ENCODE data around the gene OR2T8. TPM values are rescaled to one million over a fixed set of nuclear protein-coding genes. Genes with fewer than 3 reads are reported as not detected.

The OR2T8 gene
- total RNA-seq, 1 donor: not detected

- no peak overlapping the region for H3K27ac ChIP-seq (ENCODE audit: low read depth, low read length)
- no peaks in the 10 kb centered on the region for H3K4me1 ChIP-seq (ENCODE audit: insufficient read depth, low read length)
- no peaks in the 10 kb centered on the region for H3K9me3 ChIP-seq (ENCODE audit: low read depth, low read length)
- no peak for TF ChIP-seq CTCF (IDR thresholded peaks at IDR 0.05; ENCODE audit: extremely low read depth, low read depth, low read length)
- no peak overlapping the region for H3K4me2 ChIP-seq (ENCODE audit: insufficient read depth, low read length)
- no peaks in the 10 kb centered on the region for H4K20me1 ChIP-seq (ENCODE audit: insufficient read depth, low read length)
- H3K79me2 ChIP-seq (ENCODE audit: insufficient read depth, low read length): no peaks in the 10 kb centered on the region
- no peak for DNase-seq (ENCODE audit: insufficient read length, low spot score, missing footprints)
- no peak overlapping the region for H3K4me3 ChIP-seq (ENCODE audit: insufficient read depth, low read length)
- no peak overlapping the region for H2AFZ ChIP-seq (ENCODE audit: low read length)
- no peaks in the 10 kb centered on the region for H3K36me3 ChIP-seq (ENCODE audit: insufficient read depth, low read length)
- H3K27me3 ChIP-seq (ENCODE audit: insufficient read depth, low read length): no peaks in the 10 kb centered on the region
These were observed 46.6 kb downstream of the OR2T8 start for GRCh38 chr1:247966532-247967204.

Other genes starting within 250 kb of the OR2T8 start
- not detected in 2 replicates for gene OR13G1, start 240.5 kb upstream of the OR2T8 start, total RNA-seq
- gene OR6F1, start 203.6 kb upstream of the OR2T8 start, total RNA-seq: not detected in 2 replicates
- 0.36 TPM in 1 of 2 replicates, not detected in the other for gene OR14K1, start 181.6 kb upstream of the OR2T8 start, total RNA-seq
- not detected in 2 replicates for gene OR14A2, start 172.1 kb upstream of the OR2T8 start, total RNA-seq
- not detected in 2 replicates for gene OR1C1, start 159.7 kb upstream of the OR2T8 start, total RNA-seq
- gene OR14A16, start 96.1 kb upstream of the OR2T8 start, total RNA-seq: not detected in 2 replicates
- gene OR11L1, start 78.4 kb upstream of the OR2T8 start, total RNA-seq: not detected in 2 replicates
- gene TRIM58, start 63.1 kb upstream of the OR2T8 start, total RNA-seq: 0.29 and 0.36 TPM in 2 replicates
- gene OR2W3, start 24.7 kb upstream of the OR2T8 start, total RNA-seq: 1.1 TPM in 1 of 2 replicates, not detected in the other
- not detected in 2 replicates for gene OR2AJ1, start 4.6 kb downstream of the OR2T8 start, total RNA-seq
- gene OR2L8, start 28.6 kb downstream of the OR2T8 start, total RNA-seq: not detected in 2 replicates
- not detected in 2 replicates for gene OR2AK2, start 45.0 kb downstream of the OR2T8 start, total RNA-seq
- not detected in 2 replicates for gene OR2L5, start 93.4 kb downstream of the OR2T8 start, total RNA-seq
- gene OR2L2, start 109.8 kb downstream of the OR2T8 start, total RNA-seq: under 0.01 TPM in 2 replicates
- under 0.01 TPM in 1 of 2 replicates, not detected in the other for gene OR2L3, start 126.6 kb downstream of the OR2T8 start, total RNA-seq
- under 0.01 TPM in 1 of 2 replicates, not detected in the other for gene OR2L13, start 174.9 kb downstream of the OR2T8 start, total RNA-seq
- not detected in 2 replicates for gene OR2M5, start 224.9 kb downstream of the OR2T8 start, total RNA-seq

Data from osteoblast (primary cell).